Psoas muscle (tissue), 8 donors: ENCODE measurements around the gene SLCO2A1. TPM values are rescaled to one million over a fixed set of nuclear protein-coding genes. Genes with fewer than 3 reads are reported as not detected.

ENCODE experiments used
- ATAC-seq, 4 donors: fragments of 200-7000 bp; cut with Tn5 transposase; one replicate each; pipeline ENCODE4 v1.9.1; 2020; ENCODE audit warnings: moderate library complexity in 3 of 4, mild to moderate bottlenecking in 2 of 4
- DNase-seq, 2 donors: peaks; one replicate each; pipeline ENCODE4 v3.0.0-alpha.2; 2020
- H3K27ac ChIP-seq: fragments of 200-600 bp; one replicate; pipeline ENCODE4 v1.8.0; 2022
- H3K27me3 ChIP-seq, 3 donors: fragments of 200-600 bp in 1 of 3; one replicate each; pipeline versions ENCODE4 v1.6.1 to v1.8.0; 2013 to 2022; ENCODE audit warnings: low read length in 2 of 3, mild to moderate bottlenecking in 2 of 3, moderate library complexity in 1 of 3; ENCODE audit not compliant: insufficient read depth in 3 of 3
- H3K36me3 ChIP-seq, 2 donors: fragments of 200-600 bp in 1 of 2; one replicate each; pipeline versions ENCODE4 v1.6.1 to v1.8.0; 2013 to 2022; ENCODE audit warnings: low read depth in 1 of 2, mild to moderate bottlenecking in 1 of 2, moderate library complexity in 1 of 2; ENCODE audit not compliant: insufficient read depth in 1 of 2
- H3K4me1 ChIP-seq: fragments of 200-600 bp; one replicate; pipeline ENCODE4 v1.8.0; 2022
- H3K4me3 ChIP-seq: fragments of 200-600 bp; one replicate; pipeline ENCODE4 v1.8.0; 2022; ENCODE audit warnings: mild to moderate bottlenecking
- H3K9me3 ChIP-seq: fragments of 200-600 bp; one replicate; pipeline ENCODE4 v1.8.0; 2022
- WGBS, 3 donors: extraction: QIAGEN DNeasy Blood & Tissue Kit; methylation state at CpG; one replicate each; pipeline versions ENCODE4 v1.1.6 to v1.1.7; 2013; 5-methylcytosine and 5-hydroxymethylcytosine counted together
- intact Hi-C, 2 donors: fragments of 100-400 bp; cut with DNase I; formaldehyde crosslinking; loops; one replicate each; pipeline versions ENCODE4 v1.11.0 to v1.14.2; 2022
- polyA plus RNA-seq, 3 donors: library from polyadenylated mRNA; stranded (reverse); fragments of 200-250 nt; gene quantifications; one replicate each; pipeline ENCODE4 v1.2.3, GENCODE V29; 2013
- total RNA-seq, 4 donors: library from RNA; stranded (reverse); fragmentation: NEBNext Ultra II Directional in 2 of 4; extraction: Animal tissue kit (Norgen Biotek cat#: 25700) in 2 of 4; gene quantifications; one replicate each; pipeline versions ENCODE4 v1.2.1 to v1.2.4, GENCODE V29; 2021 to 2023
- TF ChIP-seq, protein P1 (sequence below): fragments of 200-600 bp; IDR thresholded peaks from one replicate; pipeline ENCODE4 v1.8.0; 2022; ENCODE audit warnings: antibody characterized with exemption
- donor health status: healthy with polysubstance abuse.
- donor health status: DM: no; HTN: no; CAD: no; lungs with moderate emphysema.
- donor health status: Bipolar disorder and iron deficiency.
- donor health status: healthy.
- donor health status: DM: yes; HTN: yes; CAD: no.
- donor health status: DM: no; HTN: no; CAD: no.
- donor health status: DM: no; HTN: no; CAD: no.
- donor health status: DM: yes; HTN: yes; CAD: no.

Gene SLCO2A1
- total and polyA plus RNA-seq, 7 donors: 0.72 to 5.2 (median 3.7) TPM

DNA sequence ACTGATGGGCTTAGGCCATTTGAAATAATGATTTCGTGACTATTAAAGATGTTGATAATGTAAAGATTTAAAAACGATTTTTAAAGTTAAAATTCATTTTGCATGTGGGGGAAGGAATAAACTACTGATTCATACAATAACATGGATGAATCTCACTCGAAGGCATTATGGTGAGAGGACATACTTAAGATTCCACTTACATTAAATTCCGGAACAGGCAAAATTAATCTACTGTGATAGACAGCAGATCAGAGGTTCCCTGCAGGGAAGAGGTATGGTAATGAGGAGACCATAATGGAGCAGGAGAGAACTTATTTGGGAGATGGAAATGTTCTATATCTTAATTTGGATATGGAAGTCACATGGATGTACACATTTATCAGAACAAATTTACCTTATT is 105.7 kb downstream of the SLCO2A1 start:
- H3K4me1 ChIP-seq: peaks cover 5% of the 10 kb centered on the region
- TF ChIP-seq, protein P1, sequence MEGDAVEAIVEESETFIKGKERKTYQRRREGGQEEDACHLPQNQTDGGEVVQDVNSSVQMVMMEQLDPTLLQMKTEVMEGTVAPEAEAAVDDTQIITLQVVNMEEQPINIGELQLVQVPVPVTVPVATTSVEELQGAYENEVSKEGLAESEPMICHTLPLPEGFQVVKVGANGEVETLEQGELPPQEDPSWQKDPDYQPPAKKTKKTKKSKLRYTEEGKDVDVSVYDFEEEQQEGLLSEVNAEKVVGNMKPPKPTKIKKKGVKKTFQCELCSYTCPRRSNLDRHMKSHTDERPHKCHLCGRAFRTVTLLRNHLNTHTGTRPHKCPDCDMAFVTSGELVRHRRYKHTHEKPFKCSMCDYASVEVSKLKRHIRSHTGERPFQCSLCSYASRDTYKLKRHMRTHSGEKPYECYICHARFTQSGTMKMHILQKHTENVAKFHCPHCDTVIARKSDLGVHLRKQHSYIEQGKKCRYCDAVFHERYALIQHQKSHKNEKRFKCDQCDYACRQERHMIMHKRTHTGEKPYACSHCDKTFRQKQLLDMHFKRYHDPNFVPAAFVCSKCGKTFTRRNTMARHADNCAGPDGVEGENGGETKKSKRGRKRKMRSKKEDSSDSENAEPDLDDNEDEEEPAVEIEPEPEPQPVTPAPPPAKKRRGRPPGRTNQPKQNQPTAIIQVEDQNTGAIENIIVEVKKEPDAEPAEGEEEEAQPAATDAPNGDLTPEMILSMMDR: no peak
- ATAC-seq (no peak), DNase-seq (no peak)
- H3K36me3 ChIP-seq: no peaks in the 10 kb centered on the region
- WGBS, 3 donors: 70 to 79% (median 75%) methylated on average over 4 of the region's 4 CpGs
- no peak overlapping the region for H3K4me3 ChIP-seq
- H3K27ac ChIP-seq: no peak overlapping the region
- intact Hi-C loops: loop anchor here (5.0 to 10.0 kb wide), 2 partner anchors 259 to 373 kb away; partner anchors contain the start of gene TOPBP1 (in 1 of the 2)
- no peaks in the 10 kb centered on the region for H3K9me3 ChIP-seq
- H3K27me3 ChIP-seq: no peaks in the 10 kb centered on the region

DNA sequence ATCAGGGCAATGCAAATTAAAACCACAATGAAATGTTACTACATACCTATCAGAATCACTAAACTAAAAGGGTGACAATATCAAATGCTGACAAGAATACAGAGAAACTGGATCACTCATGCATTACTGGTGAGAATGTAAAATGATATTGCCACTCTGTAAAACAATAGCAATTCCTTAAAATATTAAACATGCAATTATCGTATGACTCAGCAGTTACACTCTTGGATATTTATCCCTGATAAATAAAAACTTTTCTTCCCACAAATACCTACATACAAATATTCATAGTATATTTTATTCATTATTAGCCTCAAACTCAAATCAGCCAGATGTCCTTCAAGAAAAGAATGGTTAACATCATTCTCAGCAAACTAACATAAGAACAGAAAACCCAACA is 108.1 kb downstream of the SLCO2A1 start:
- DNase-seq (no peak), ATAC-seq (no peak)
- H3K36me3 ChIP-seq: no peaks in the 10 kb centered on the region
- no peak overlapping the region for H3K4me3 ChIP-seq
- H3K27me3 ChIP-seq: no peaks in the 10 kb centered on the region
- no peak overlapping the region for H3K27ac ChIP-seq
- intact Hi-C loops: loop anchor here (5.0 to 10.0 kb wide), 2 partner anchors 257 to 376 kb away; partner anchors contain the start of gene TOPBP1 (in 1 of the 2)
- TF ChIP-seq, protein P1: no peak
- no peaks in the 10 kb centered on the region for H3K4me1 ChIP-seq
- 83 to 90% (median 87%) methylated on average over 1 of the region's 1 CpG for WGBS, 3 donors
- H3K9me3 ChIP-seq: no peaks in the 10 kb centered on the region

DNA sequence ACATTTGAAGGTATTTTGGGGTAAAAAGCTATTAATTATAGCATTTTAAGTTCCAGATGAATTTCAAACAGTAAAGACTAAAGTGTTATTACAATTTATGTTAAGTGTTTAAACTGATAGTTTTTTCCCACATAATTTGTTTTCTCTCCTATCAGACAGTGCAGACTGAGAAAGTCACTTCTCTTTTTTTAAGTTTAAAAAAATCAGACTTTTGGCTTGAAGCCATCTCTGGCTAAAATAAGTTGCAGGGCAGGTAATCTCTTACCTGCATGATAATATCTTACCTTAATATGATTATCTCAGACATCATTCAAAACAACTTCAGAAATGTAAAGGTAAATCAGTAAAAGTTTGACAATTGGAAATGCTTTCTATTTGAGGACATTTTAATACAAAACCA is 112.6 kb downstream of the SLCO2A1 start:
- TF ChIP-seq, protein P1: no peak
- intact Hi-C loops: no loop called here
- ATAC-seq: no peak

DNA sequence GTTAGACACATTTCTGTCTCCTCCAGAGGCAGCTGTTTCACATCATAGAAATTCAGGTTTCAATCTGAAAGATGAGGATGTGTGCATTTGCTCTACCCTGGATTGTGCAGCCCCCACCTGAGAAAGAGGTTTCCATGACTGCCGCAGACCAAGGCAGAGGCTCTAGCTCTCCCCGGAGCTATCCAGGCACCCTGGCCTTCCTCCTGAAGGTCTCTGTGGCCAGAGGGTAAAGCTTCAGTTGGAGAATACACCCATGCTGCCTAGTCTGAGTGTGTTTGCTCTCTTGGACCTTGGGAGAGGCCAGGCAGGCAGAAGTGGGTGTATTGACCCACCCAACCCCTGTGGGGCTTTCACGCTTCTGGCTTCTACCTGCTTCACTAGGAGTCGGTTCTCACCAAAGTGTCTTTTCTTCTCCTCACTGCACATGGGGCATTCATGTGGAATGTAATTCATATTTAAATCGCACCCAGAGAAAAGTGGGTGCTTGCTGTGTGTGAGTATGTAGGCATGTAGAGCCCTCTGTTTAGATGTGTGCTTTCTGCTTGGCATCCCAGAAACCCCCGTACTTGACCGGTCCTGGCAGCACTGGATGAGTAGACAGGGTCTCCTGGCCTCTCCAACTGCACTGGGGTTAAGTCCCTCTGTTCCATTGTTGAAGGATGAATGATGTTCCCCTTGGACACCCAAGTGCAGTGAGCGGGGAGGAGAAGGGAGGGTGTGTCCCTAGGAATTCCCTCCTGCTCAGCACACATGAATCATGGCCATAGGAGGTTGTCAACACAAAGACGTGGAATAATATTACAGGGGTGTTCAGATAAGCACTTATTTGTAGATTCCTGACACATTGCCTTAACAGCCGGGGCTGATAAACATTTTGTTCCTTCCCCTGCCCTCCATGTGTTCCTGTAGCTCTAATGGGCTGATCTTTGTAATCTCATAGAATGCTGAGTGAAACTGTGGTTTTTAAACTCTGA is 113.8 kb downstream of the SLCO2A1 start:
- WGBS, 3 donors: 77% methylated on average over 10 of the region's 10 CpGs
- Histone ChIP-seq H3K36me3 (no peaks in the 10 kb centered on the region), H3K27me3 (peaks cover 1 to 7% (median 2%) of the 10 kb centered on the region in 3 donors), H3K4me3 (no peak overlapping the region), H3K9me3 (no peaks in the 10 kb centered on the region), H3K27ac (no peak overlapping the region), H3K4me1 (no peaks in the 10 kb centered on the region)
- ATAC-seq (no peak), DNase-seq (no peak)
- TF ChIP-seq, protein P1: no peak
- intact Hi-C loops: no loop called here

More for the DNA sequence above, 112.6 kb downstream of the SLCO2A1 start:
- no peak overlapping the region for H3K27ac ChIP-seq
- H3K36me3 ChIP-seq: no peaks in the 10 kb centered on the region
- H3K4me3 ChIP-seq: no peak overlapping the region
- no peaks in the 10 kb centered on the region for H3K9me3 ChIP-seq
- no peaks in the 10 kb centered on the region for H3K4me1 ChIP-seq
- peaks cover 0 to 7% (median 0%) of the 10 kb centered on the region in 3 donors for H3K27me3 ChIP-seq
- DNase-seq: no peak
